Ascending aorta (tissue), 2 donors: ENCODE measurements around the gene PTPRO. TPM values are rescaled to one million over a fixed set of nuclear protein-coding genes. Genes with fewer than 3 reads are reported as not detected.

ENCODE experiments used
- DNase-seq, 2 donors: peaks; one replicate each; pipeline ENCODE4 v3.0.0-alpha.2; 2019; ENCODE audit warnings: low spot score in 2 of 2
- H3K27ac ChIP-seq, 2 donors: fragments of 200-600 bp; sonication (generic); one replicate each; pipeline ENCODE4 v1.5.1; 2016 to 2017; ENCODE audit warnings: mild to moderate bottlenecking in 1 of 2
- H3K27me3 ChIP-seq: fragments of 200-600 bp; sonication (generic); one replicate; pipeline ENCODE4 v1.5.1; 2017
- H3K36me3 ChIP-seq, 2 donors: fragments of 200-600 bp; sonication (generic); one replicate each; pipeline ENCODE4 v1.5.1; 2016
- H3K4me1 ChIP-seq, 2 donors: fragments of 200-600 bp; sonication (generic); one replicate each; pipeline ENCODE4 v1.5.1; 2016 to 2017; ENCODE audit warnings: mild to moderate bottlenecking in 1 of 2
- H3K4me3 ChIP-seq, 2 donors: fragments of 200-600 bp; sonication (generic); one replicate each; pipeline ENCODE4 v1.5.1; 2016 to 2017; ENCODE audit warnings: mild to moderate bottlenecking in 1 of 2
- H3K9me3 ChIP-seq, 2 donors: fragments of 200-600 bp; sonication (generic); one replicate each; pipeline ENCODE4 v1.5.1; 2016
- CTCF ChIP-seq, 3 experiments: fragments of 200-600 bp in 2 of 3; fragments of 450-650 bp in 1 of 3; sonication (generic) in 2 of 3; IDR thresholded peaks; one replicate each; pipeline ENCODE4 v1.5.1; 2016 to 2019; ENCODE audit warnings: antibody characterized with exemption in 3 of 3, mild to moderate bottlenecking in 1 of 3, moderate library complexity in 1 of 3
- intact Hi-C: fragments of 100-400 bp; cut with DNase I; formaldehyde crosslinking; loops from one replicate; pipeline ENCODE4 v1.15.1; 2023
- total RNA-seq: library from RNA; depleted of rRNA; stranded (reverse); fragments of >200 nt; gene quantifications from one replicate; pipeline ENCODE4 v1.1.0, GENCODE V29; 2016

The PTPRO gene
- total RNA-seq, 1 donor from 2014 or later: 0.11 TPM

- no peak overlapping the region for H3K4me3 ChIP-seq
- H3K9me3 ChIP-seq: no peaks in the 10 kb centered on the region
- H3K27me3 ChIP-seq: no peaks in the 10 kb centered on the region
- no peaks in the 10 kb centered on the region for H3K36me3 ChIP-seq
- DNase-seq: no peak
- no peak overlapping the region for H3K27ac ChIP-seq
- no peak for TF ChIP-seq CTCF (IDR thresholded peaks at IDR 0.05)
- intact Hi-C loops: no loop called here
- peaks cover 2 to 47% of the 10 kb centered on the region in 2 donors for H3K4me1 ChIP-seq
Measured at GRCh38 chr12:15561396-15561795, 239.1 kb downstream of the PTPRO start.

- Histone ChIP-seq H3K4me1 (peaks cover 2 to 43% of the 10 kb centered on the region in 2 donors), H3K27me3 (no peaks in the 10 kb centered on the region), H3K36me3 (no peaks in the 10 kb centered on the region), H3K9me3 (no peaks in the 10 kb centered on the region), H3K4me3 (no peak overlapping the region), H3K27ac (peak overlapping the region; percentile 31 to 34)
- no peak for DNase-seq
- no peak for TF ChIP-seq CTCF (IDR thresholded peaks at IDR 0.05)
- intact Hi-C loops: loop anchor here (2.0 kb wide), 1 partner anchor 15 kb away; no protein-coding TSS in a partner anchor
Measured at GRCh38 chr12:15562263-15562662, 240.0 kb downstream of the PTPRO start.

- peaks cover 2 to 30% of the 10 kb centered on the region in 2 donors for H3K4me1 ChIP-seq
- no peak for TF ChIP-seq CTCF (IDR thresholded peaks at IDR 0.05)
- peak overlapping the region; percentile 51 to 71 for H3K27ac ChIP-seq
- H3K36me3 ChIP-seq: no peaks in the 10 kb centered on the region
- H3K9me3 ChIP-seq: no peaks in the 10 kb centered on the region
- intact Hi-C loops: loop anchor here (2.0 kb wide), 1 partner anchor 17 kb away; no protein-coding TSS in a partner anchor
- H3K27me3 ChIP-seq: no peaks in the 10 kb centered on the region
- peak overlapping the region; percentile 22 to 49 for H3K4me3 ChIP-seq
- peak in 1 of 2 donors; percentile 76 for DNase-seq
Measured at GRCh38 chr12:15563663-15564062, 241.4 kb downstream of the PTPRO start.

GRCh38 chr12:15574353-15574752 is 252.0 kb downstream of the PTPRO start:
- no peak overlapping the region for H3K4me3 ChIP-seq
- no peaks in the 10 kb centered on the region for H3K36me3 ChIP-seq
- no peaks in the 10 kb centered on the region for H3K9me3 ChIP-seq
- no peaks in the 10 kb centered on the region for H3K4me1 ChIP-seq
- H3K27me3 ChIP-seq: no peaks in the 10 kb centered on the region
- no peak for TF ChIP-seq CTCF (IDR thresholded peaks at IDR 0.05)
- DNase-seq: no peak
- intact Hi-C loops: loop anchor here (10.0 kb wide), 1 partner anchor 180 kb away; no protein-coding TSS in a partner anchor
- no peak overlapping the region for H3K27ac ChIP-seq

- H3K4me3 ChIP-seq: no peak overlapping the region
- DNase-seq: no peak
- intact Hi-C loops: loop anchor here (10.0 kb wide), 1 partner anchor 181 kb away; no protein-coding TSS in a partner anchor
- no peaks in the 10 kb centered on the region for H3K27me3 ChIP-seq
- H3K27ac ChIP-seq: no peak overlapping the region
- H3K4me1 ChIP-seq: no peaks in the 10 kb centered on the region
- no peaks in the 10 kb centered on the region for H3K9me3 ChIP-seq
- TF ChIP-seq CTCF (IDR thresholded peaks at IDR 0.05): no peak
- H3K36me3 ChIP-seq: peaks cover 0 to 3% of the 10 kb centered on the region in 2 donors
Measured at GRCh38 chr12:15575671-15576541, 253.6 kb downstream of the PTPRO start.
